Gastroesophageal sphincter (tissue), 3 donors: ENCODE measurements around the gene LILRA2.

Experiments used
- CTCF ChIP-seq, 4 experiments: fragments of 200-600 bp in 2 of 4; fragments of 450-650 bp in 2 of 4; sonication (generic) in 1 of 4; IDR thresholded peaks; one replicate each; pipeline ENCODE4 v1.5.1; 2017 to 2019; ENCODE audit warnings: antibody characterized with exemption in 4 of 4, mild to moderate bottlenecking in 2 of 4, moderate library complexity in 2 of 4
- EP300 ChIP-seq: sonication (generic); formaldehyde crosslinking; IDR thresholded peaks from one replicate; pipeline ENCODE4 v1.6.1; 2017; ENCODE audit warnings: antibody characterized with exemption, mild to moderate bottlenecking
- POLR2A ChIP-seq, 2 donors: fragments of 450-650 bp; IDR thresholded peaks; one replicate each; pipeline ENCODE4 v1.6.1; 2017; ENCODE audit warnings: antibody characterized with exemption in 2 of 2, mild to moderate bottlenecking in 2 of 2, moderate library complexity in 1 of 2
- POLR2AphosphoS5 ChIP-seq: sonication (generic); formaldehyde crosslinking; IDR thresholded peaks from one replicate; pipeline ENCODE4 v1.6.1; 2017; ENCODE audit warnings: antibody characterized with exemption

DNA sequence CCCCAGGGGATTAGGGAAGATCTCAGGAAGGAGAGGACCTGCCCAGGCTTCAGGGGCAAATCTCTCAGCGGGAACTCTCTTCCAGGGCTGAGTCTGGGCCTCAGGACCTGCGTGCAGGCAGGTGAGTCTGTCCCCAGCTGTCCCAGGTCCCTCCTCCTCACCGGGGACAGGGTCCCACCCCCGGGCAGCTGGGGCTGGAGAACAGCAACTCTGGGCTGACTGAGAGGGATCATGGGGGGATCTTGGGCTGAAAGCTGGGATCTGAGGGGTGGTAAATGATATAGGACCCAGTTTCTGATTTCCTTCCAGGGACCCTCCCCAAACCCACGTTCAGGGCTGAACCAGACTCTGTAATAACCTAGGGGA lies 34.2 kb downstream of the LILRA2 start:
- TF ChIP-seq CTCF (IDR thresholded peaks at IDR 0.05): no peak
- TF ChIP-seq POLR2AphosphoS5: no peak
- TF ChIP-seq POLR2A (IDR thresholded peaks at IDR 0.05): no peak
- TF ChIP-seq EP300: no peak
